ENCODE results near the gene TNPO1. TPM values are rescaled to one million over a fixed set of nuclear protein-coding genes. Genes with fewer than 3 reads are reported as not detected.

TNPO1 gene
- total and polyA plus RNA-seq, 9 of the 15 experiments (the other 6 are each of a cell fraction or from before 2014, with no cell fraction given) = 20.8 to 176 (median 97.9) TPM

GRCh38 chr5:72816284-72817075 lies at the start of gene TNPO1 (continued):
- peak; percentile 79 for TF ChIP-seq TBP (optimal IDR thresholded peaks at IDR 0.05; ENCODE audit: low read depth, low read length)
- peak in 1 of 2 experiments; percentile 58; a peak in 1 of 4 replicates for TF ChIP-seq CSDE1 (IDR thresholded peaks at IDR 0.05)
- TF ChIP-seq MTA3 (IDR thresholded peaks at IDR 0.05; ENCODE audit: borderline replicate concordance) = peak; percentile 49; the same call in 1 of the 2 replicates
- no peak for TF ChIP-seq ZNF398 (CRISPR knock-in tag; IDR thresholded peaks at IDR 0.05)
- TF ChIP-seq SIN3A (IDR thresholded peaks at IDR 0.05; ENCODE audit: borderline replicate concordance in 2 of 2, control insufficient read depth in 1 of 2, low read depth in 2 of 2, low read length in 2 of 2) = peak; percentile 42 to 53; a peak in 1 of 4 replicates
- 0 out of 2 replicates have a peak, but pooled peaks have one; percentile 14 for TF ChIP-seq THAP12 (CRISPR knock-in tag; IDR thresholded peaks at IDR 0.05)
- no peak for TF ChIP-seq HNRNPL (IDR thresholded peaks at IDR 0.05; ENCODE audit: low read depth, low read length)
- peak in 1 of 2 experiments; percentile 66; a peak in 1 of 4 replicates for TF ChIP-seq SRF (CRISPR knock-in tag; IDR thresholded peaks at IDR 0.05)
- TF ChIP-seq HINFP (tag; conservative IDR thresholded peaks at IDR 0.05; ENCODE audit: low read depth) = no peak
- no peak for TF ChIP-seq TCF7 (IDR thresholded peaks at IDR 0.05; ENCODE audit: borderline replicate concordance)
- no peak for TF ChIP-seq MCM2 (IDR thresholded peaks at IDR 0.05; ENCODE audit: low read depth)
- peak; percentile 30; the same call in 1 of the 2 replicates for TF ChIP-seq SIN3B (IDR thresholded peaks at IDR 0.05; ENCODE audit: low read depth)
- TF ChIP-seq ZNF133 (CRISPR knock-in tag; IDR thresholded peaks at IDR 0.05) = no peak
- TF ChIP-seq GMEB1 (CRISPR knock-in tag; IDR thresholded peaks at IDR 0.05) = peak; percentile 41
- no peak for TF ChIP-seq ZNF511 (CRISPR knock-in tag; IDR thresholded peaks at IDR 0.05)
- no peak for TF ChIP-seq ZNF668 (CRISPR knock-in tag; IDR thresholded peaks at IDR 0.05)
- TF ChIP-seq BHLHE40 (IDR thresholded peaks at IDR 0.05; ENCODE audit: low read length) = peak; percentile 32; the same call in 1 of the 2 replicates
- TF ChIP-seq ZNF583 (CRISPR knock-in tag; IDR thresholded peaks at IDR 0.05) = peak; percentile 24; the same call in 1 of the 2 replicates
- TF ChIP-seq GTF2F1 (IDR thresholded peaks at IDR 0.05; ENCODE audit: low read depth, low read length) = 0 out of 2 replicates have a peak, but pooled peaks have one; percentile 27
- TF ChIP-seq RFX1 (IDR thresholded peaks at IDR 0.05) = peak; percentile 95
